HepG2 (cell line): Measurements from ENCODE around the gene SCEL. TPM values are rescaled to one million over a fixed set of nuclear protein-coding genes. Genes with fewer than 3 reads are reported as not detected.

ENCODE experiments used
- ATAC-seq: fragments of 200-7000 bp; cut with Tn5 transposase; 3 replicates; pipeline ENCODE4 v1.9.1; 2020; ENCODE audit warnings: mild to moderate bottlenecking, moderate library complexity
- BruUV-seq: library from RNA; stranded (reverse); fragments of 400-500 nt; replicated peaks from 2 replicates; lab custom pipeline; 2021; lab: Mats Ljungman, UMichigan
- CTCF ChIA-PET: fragments of 300-600 bp; formaldehyde crosslinking; extraction: SDS; loops from one replicate; lab custom pipeline; 2021; ENCODE audit warnings: low total read pairs, inconsistent platforms, low intra/inter-chr PET ratio; lab: Yijun Ruan, JAX
- POLR2A ChIA-PET: fragments of 350-600 bp; sonication (Branson Sonifier 250); formaldehyde crosslinking; loops from one replicate; lab custom pipeline; 2020; ENCODE audit warnings: antibody characterized with exemption, inconsistent platforms; lab: Yijun Ruan, JAX
- DNase-seq: peaks from one replicate; pipeline ENCODE4 v3.0.0-alpha.2; 2015; ENCODE audit warnings: low spot score
- FAIRE-seq: peaks from 3 replicates; lab custom pipeline; 2011; peaks lifted over from hg19 to GRCh38; lab: Jason Lieb, UNC
- H2AFZ ChIP-seq: one replicate; pipeline ENCODE4 v1.6.1; 2011; ENCODE audit warnings: low read length, inconsistent platforms
- H3K27ac ChIP-seq: fragments of 300-600 bp; 3 replicates; pipeline ENCODE4 v1.8.0; 2011; ENCODE audit warnings: mixed run types, mild to moderate bottlenecking, mixed read lengths, low read length, inconsistent platforms; ENCODE audit not compliant: insufficient read depth; ENCODE audit errors: extremely low read length
- H3K27me3 ChIP-seq, 2 experiments: fragments of 200-600 bp in 1 of 2; 2 replicates in 1 of 2; 3 replicates in 1 of 2; pipeline versions ENCODE4 v1.6.0 to v1.8.0; 2011; ENCODE audit warnings: low read length in 2 of 2, mild to moderate bottlenecking in 2 of 2, moderate library complexity in 2 of 2, inconsistent platforms in 1 of 2; ENCODE audit not compliant: insufficient read depth in 2 of 2, control insufficient read depth in 1 of 2
- H3K36me3 ChIP-seq, 2 experiments: fragments of 200-600 bp in 1 of 2; replicated peaks in 1 of 2; 2 replicates in 1 of 2; 3 replicates in 1 of 2; pipeline versions ENCODE4 v1.5.1 to v1.8.0; 2011; ENCODE audit warnings: low read length in 2 of 2, inconsistent platforms in 1 of 2; ENCODE audit not compliant: insufficient read depth in 2 of 2, control insufficient read depth in 1 of 2
- H3K4me1 ChIP-seq: 2 replicates; pipeline ENCODE4 v1.5.1; 2012; ENCODE audit warnings: low read length, inconsistent platforms; ENCODE audit not compliant: insufficient read depth
- H3K4me2 ChIP-seq: 2 replicates; pipeline ENCODE4 v1.6.0; 2011; ENCODE audit warnings: low read depth, low read length, inconsistent platforms
- H3K4me3 ChIP-seq, 3 experiments: fragments of 200-600 bp in 1 of 3; sonication (generic), shearing (Covaris generic) in 1 of 3; replicated peaks in 1 of 3; 2 replicates each; pipeline ENCODE4 v1.5.1; 2011 to 2016; ENCODE audit warnings: low read length in 3 of 3, inconsistent platforms in 2 of 3, low read depth in 2 of 3, mild to moderate bottlenecking in 2 of 3, control low read depth in 1 of 3, mixed read lengths in 1 of 3; ENCODE audit not compliant: insufficient read depth in 1 of 3
- H3K79me2 ChIP-seq: one replicate; pipeline ENCODE4 v1.6.1; 2011; ENCODE audit warnings: low read length, inconsistent platforms; ENCODE audit not compliant: insufficient read depth
- H3K9ac ChIP-seq: 2 replicates; pipeline ENCODE4 v1.6.0; 2011; ENCODE audit warnings: mild to moderate bottlenecking, low read depth, low read length, inconsistent platforms; ENCODE audit not compliant: insufficient read depth
- H3K9me3 ChIP-seq: 2 replicates; pipeline ENCODE4 v1.5.1; 2012; ENCODE audit warnings: mild to moderate bottlenecking, low read length
- H4K20me1 ChIP-seq: 2 replicates; pipeline ENCODE4 v1.6.0; 2011; ENCODE audit warnings: inconsistent platforms, mild to moderate bottlenecking, low read length, moderate library complexity; ENCODE audit not compliant: insufficient read depth
- FOXA3 ChIP-seq: IDR thresholded peaks from 2 replicates; pipeline ENCODE4 v1.6.1; 2016; ENCODE audit warnings: missing genetic modification reagents, missing compliant biosample characterization
- HOXA9 ChIP-seq: sonication (generic); formaldehyde crosslinking; IDR thresholded peaks from 2 replicates; pipeline ENCODE4 v1.8.1; 2022; ENCODE audit warnings: missing genetic modification reagents, mild to moderate bottlenecking, moderate library complexity, borderline replicate concordance
- KLF16 ChIP-seq, 2 experiments: sonication (generic) in 1 of 2; formaldehyde crosslinking in 1 of 2; IDR thresholded peaks; 2 replicates each; pipeline versions ENCODE4 v1.6.1 to v1.8.0; 2016 to 2023; ENCODE audit warnings: missing genetic modification reagents in 2 of 2, missing compliant biosample characterization in 1 of 2
- MIER3 ChIP-seq: IDR thresholded peaks from 2 replicates; pipeline ENCODE4 v1.6.1; 2016; ENCODE audit warnings: missing compliant biosample characterization, borderline replicate concordance
- MTERF4 ChIP-seq: sonication (generic); formaldehyde crosslinking; IDR thresholded peaks from 2 replicates; pipeline ENCODE4 v1.8.0; 2023; ENCODE audit warnings: mild to moderate bottlenecking, missing genetic modification reagents
- MXI1 ChIP-seq: IDR thresholded peaks from 3 replicates; pipeline ENCODE4 v1.6.1; 2012; ENCODE audit warnings: low read depth, low read length, inconsistent platforms, borderline replicate concordance
- NR0B2 ChIP-seq: sonication (generic); formaldehyde crosslinking; IDR thresholded peaks from 2 replicates; pipeline ENCODE4 v1.4.0; 2020; ENCODE audit warnings: mild to moderate bottlenecking, missing genetic modification reagents
- PCBP2 ChIP-seq: fragments of 200-400 bp; formaldehyde crosslinking; optimal IDR thresholded peaks from 2 replicates; pipeline ENCODE3; 2018; ENCODE audit warnings: low read length, low read depth; ENCODE audit not compliant: poor library complexity, severe bottlenecking
- RELA ChIP-seq: sonication (generic); formaldehyde crosslinking; IDR thresholded peaks from 2 replicates; pipeline ENCODE4 v1.4.0; 2020; ENCODE audit warnings: missing genetic modification reagents
- RFX3 ChIP-seq: IDR thresholded peaks from 2 replicates; pipeline ENCODE4 v1.6.1; 2016; ENCODE audit warnings: missing biosample characterization, missing genetic modification reagents
- SAFB2 ChIP-seq: sonication (generic); formaldehyde crosslinking; IDR thresholded peaks from 2 replicates; pipeline ENCODE4 v1.5.1; 2020; ENCODE audit warnings: missing genetic modification reagents, low read depth, mild to moderate bottlenecking, borderline replicate concordance
- SOX6 ChIP-seq, 2 experiments: fragments of 450-650 bp in 1 of 2; sonication (generic) in 1 of 2; formaldehyde crosslinking in 1 of 2; IDR thresholded peaks; 2 replicates each; pipeline versions ENCODE4 v1.4.0 to v1.6.1; 2017 to 2020; ENCODE audit warnings: antibody characterized with exemption in 1 of 2, mild to moderate bottlenecking in 1 of 2, missing genetic modification reagents in 1 of 2
- U2AF2 ChIP-seq: fragments of 200-400 bp; formaldehyde crosslinking; IDR thresholded peaks from 2 replicates; pipeline ENCODE4 v1.6.1; 2017; ENCODE audit warnings: low read depth, mild to moderate bottlenecking, low read length
- ZKSCAN1 ChIP-seq: fragments of 150-350 bp; IDR thresholded peaks from 2 replicates; pipeline ENCODE4 v1.6.1; 2014; ENCODE audit warnings: low read length
- ZNF558 ChIP-seq: sonication (generic); formaldehyde crosslinking; IDR thresholded peaks from 2 replicates; pipeline ENCODE4 v1.9.0; 2022; ENCODE audit warnings: mild to moderate bottlenecking, missing genetic modification reagents, borderline replicate concordance
- ZNF569 ChIP-seq: sonication (generic); formaldehyde crosslinking; IDR thresholded peaks from 2 replicates; pipeline ENCODE4 v1.5.0; 2020; ENCODE audit warnings: mild to moderate bottlenecking, missing genetic modification reagents, moderate library complexity, borderline replicate concordance
- ZNF672 ChIP-seq: sonication (generic); formaldehyde crosslinking; IDR thresholded peaks from 2 replicates; pipeline ENCODE4 v1.8.1; 2022; ENCODE audit warnings: missing genetic modification reagents
- ZNF7 ChIP-seq: IDR thresholded peaks from 2 replicates; pipeline ENCODE4 v1.6.1; 2016; ENCODE audit warnings: missing biosample characterization, missing genetic modification reagents
- ZNF782 ChIP-seq: sonication (generic); formaldehyde crosslinking; IDR thresholded peaks from 2 replicates; pipeline ENCODE4 v1.4.0; 2020; ENCODE audit warnings: missing genetic modification reagents, mild to moderate bottlenecking, borderline replicate concordance
- in situ Hi-C: cut with HindIII; loops from 2 replicates; pipeline ENCODE4 v1.10.0; 2017; ENCODE audit warnings: low pct_unique_long_range_greater_than_20kb; ENCODE audit not compliant: extremely low pct_ligation_motif_present
- intact Hi-C: fragments of 100-400 bp; cut with micrococcal nuclease; formaldehyde crosslinking; loops from one replicate; pipeline ENCODE4 v1.10.0; 2022; ENCODE audit not compliant: unreplicated experiment
- polyA plus RNA-seq, 8 experiments: library from polyadenylated mRNA; depleted of rRNA in 3 of 8; stranded (reverse) in 7 of 8; unstranded in 1 of 8; fragments of >200 nt; fragmentation: Illumina TruSeq in 4 of 8; extraction: Trizol in 4 of 8; gene quantifications; 2 replicates each; pipeline versions ENCODE4 v1.2.1 to v1.2.3, GENCODE V29; 2011 to 2016; ENCODE audit warnings: low read depth in 4 of 8, missing spikeins in 1 of 8, mixed read lengths in 1 of 8; ENCODE audit not compliant: insufficient read depth in 1 of 8
- total RNA-seq, 5 experiments: library from RNA; depleted of rRNA; stranded (reverse); fragments of >200 nt; fragmentation: Illumina TruSeq; extraction: Trizol; gene quantifications; 2 replicates each; pipeline ENCODE4 v1.2.3, GENCODE V29; 2016; ENCODE audit warnings: low read depth in 1 of 5

Gene SCEL
- total and polyA plus RNA-seq, 2 of the 13 experiments (the other 11 are each of a cell fraction or from before 2014, with no cell fraction given) = not detected

- no TSS peak for BruUV-seq
- Histone ChIP-seq H2AFZ (no peak overlapping the region), H3K9me3 (no peaks in the 10 kb centered on the region), H3K36me3 (no peaks in the 10 kb centered on the region), H3K79me2 (no peaks in the 10 kb centered on the region), H3K27me3 (no peaks in the 10 kb centered on the region), H3K4me3 (no peak overlapping the region), H3K9ac (no peak overlapping the region), H3K4me2 (no peak overlapping the region), H4K20me1 (no peaks in the 10 kb centered on the region), H3K4me1 (no peaks in the 10 kb centered on the region), H3K27ac (no peak overlapping the region)
- TF ChIP-seq U2AF2 (no peak), HOXA9 (CRISPR knock-in tag) (no peak), ZNF558 (CRISPR knock-in tag) (no peak), MIER3 (CRISPR knock-in tag) (no peak), ZNF672 (CRISPR knock-in tag) (no peak), ZNF569 (no peak), ZKSCAN1 (no peak), RELA (CRISPR knock-in tag) (no peak), KLF16 (CRISPR knock-in tag; IDR thresholded peaks at IDR 0.05) (no peak), ZNF7 (CRISPR knock-in tag) (no peak), RFX3 (CRISPR knock-in tag) (no peak), SOX6 (IDR thresholded peaks at IDR 0.05) (no peak), SOX6 (CRISPR knock-in tag; IDR thresholded peaks at IDR 0.05) (no peak), MTERF4 (CRISPR knock-in tag) (no peak), SAFB2 (no peak), PCBP2 (no peak), ZNF782 (no peak), FOXA3 (CRISPR knock-in tag) (no peak), NR0B2 (no peak), MXI1 (no peak)
- in situ Hi-C loops = no loop called here
- ChIA-PET POLR2A (no interaction called here), CTCF (no interaction called here)
- no peak for ATAC-seq
- intact Hi-C loops = no loop called here
- no peak for FAIRE-seq
- DNase-seq = no peak
Observed at GRCh38 chr13:77674852-77675251, 139.3 kb downstream of the SCEL start.
